Activated T-helper 1 cell treated with anti-CD3 and anti-CD28 coated beads, Interleukin-12 subunit alpha, Interleukin-12 subunit beta, Interleukin-2, Interleukin-4 antibody, amounts not matched to agents 30 ng/mL and 10 ng/mL and 1 ng/mL, durations not matched to agents 14 hours and 24 hours and 36 hours (primary cell): Measurements from ENCODE around the gene IQCN. TPM values are rescaled to one million over a fixed set of nuclear protein-coding genes. Genes with fewer than 3 reads are reported as not detected.
A peak's percentile ranks its signal among the peaks of the same experiment; 100 is the strongest.
"Not testable (repeated sequence)": the region's sequence is repeated elsewhere in the genome, so short reads cannot be mapped to it uniquely, and the experiment has no call there.

ENCODE experiments used
- DNase-seq: peaks from one replicate; pipeline ENCODE4 v3.0.0; 2021; ENCODE audit warnings: low spot score
- H3K27ac Mint-ChIP-seq: one replicate; pipeline ENCODE4 v1.8.0; 2021; ENCODE audit warnings: mild to moderate bottlenecking, mixed read lengths
- H3K27me3 Mint-ChIP-seq: one replicate; pipeline ENCODE4 v1.8.0; 2022; ENCODE audit warnings: mild to moderate bottlenecking, moderate library complexity, mixed read lengths; ENCODE audit not compliant: insufficient read depth
- H3K36me3 Mint-ChIP-seq: one replicate; pipeline ENCODE4 v1.8.0; 2021; ENCODE audit warnings: low read depth, mixed read lengths
- H3K4me1 Mint-ChIP-seq: one replicate; pipeline ENCODE4 v1.8.0; 2021; ENCODE audit warnings: low read depth, mixed read lengths
- H3K4me3 Mint-ChIP-seq: one replicate; pipeline ENCODE4 v1.8.0; 2021; ENCODE audit warnings: mild to moderate bottlenecking, moderate library complexity, mixed read lengths
- H3K9me3 Mint-ChIP-seq: one replicate; pipeline ENCODE4 v1.8.0; 2021; ENCODE audit warnings: mixed read lengths
- intact Hi-C: fragments of 100-400 bp; cut with micrococcal nuclease; formaldehyde crosslinking; loops from one replicate; pipeline ENCODE4 v1.15.1; 2024
- total RNA-seq: library from RNA; stranded (reverse); gene quantifications from 2 replicates; pipeline ENCODE4 v1.2.3, GENCODE V29; 2022

Gene IQCN
- total RNA-seq, 1 donor from 2014 or later: 2.8 TPM

- Mint-ChIP-seq H3K36me3 (no peaks in the 10 kb centered on the region), H3K4me1 (no peaks in the 10 kb centered on the region), H3K27ac (no peak overlapping the region), H3K9me3 (no peaks in the 10 kb centered on the region), H3K27me3 (peaks cover 8% of the 10 kb centered on the region), H3K4me3 (no peak overlapping the region)
- intact Hi-C loops: no loop called here
- no peak for DNase-seq
These were observed 57.5 kb downstream of the IQCN start for GRCh38 chr19:18216789-18217188.

GRCh38 chr19:18214779-18215433 lies 59.3 kb downstream of the IQCN start:
- no peak for DNase-seq
- Mint-ChIP-seq H3K27me3 (peaks cover 9% of the 10 kb centered on the region), H3K4me1 (no peaks in the 10 kb centered on the region), H3K4me3 (no peak overlapping the region), H3K27ac (no peak overlapping the region), H3K36me3 (no peaks in the 10 kb centered on the region), H3K9me3 (no peaks in the 10 kb centered on the region)
- intact Hi-C loops: no loop called here

- H3K9me3 Mint-ChIP-seq: no peaks in the 10 kb centered on the region
- H3K4me3 Mint-ChIP-seq: no peak overlapping the region
- H3K27ac Mint-ChIP-seq: no peak overlapping the region
- intact Hi-C loops: no loop called here
- no peaks in the 10 kb centered on the region for H3K36me3 Mint-ChIP-seq
- H3K4me1 Mint-ChIP-seq: no peaks in the 10 kb centered on the region
- DNase-seq: no peak
- peaks cover 11% of the 10 kb centered on the region for H3K27me3 Mint-ChIP-seq
These were observed 62.6 kb downstream of the IQCN start for GRCh38 chr19:18211683-18212082.

- H3K4me3 Mint-ChIP-seq, H3K4me1 Mint-ChIP-seq, H3K9me3 Mint-ChIP-seq, H3K36me3 Mint-ChIP-seq, intact Hi-C loops, DNase-seq, H3K27ac Mint-ChIP-seq: not testable (repeated sequence)
- peaks cover 11% of the 10 kb centered on the region for H3K27me3 Mint-ChIP-seq
These were observed 64.3 kb downstream of the IQCN start for GRCh38 chr19:18209912-18210311.

- peak; percentile 34 for DNase-seq
- Mint-ChIP-seq H3K36me3 (no peaks in the 10 kb centered on the region), H3K27ac (no peak overlapping the region), H3K27me3 (peaks cover 9% of the 10 kb centered on the region), H3K4me3 (no peak overlapping the region), H3K4me1 (peaks cover 8% of the 10 kb centered on the region), H3K9me3 (no peaks in the 10 kb centered on the region)
- intact Hi-C loops: loop anchor here (1.0 kb wide), 2 partner anchors 43 to 202 kb away; no protein-coding TSS in a partner anchor
These were observed 65.9 kb downstream of the IQCN start for GRCh38 chr19:18208098-18208951.

Other genes with a start within 250 kb of the IQCN start
- gene IL12RB1, start 187.5 kb downstream of the IQCN start, total RNA-seq: 44.5 and 47.5 TPM in 2 replicates
- gene MAST3, start 176.7 kb downstream of the IQCN start, total RNA-seq: 16.5 and 17.6 TPM in 2 replicates
- 14.7 and 15.6 TPM in 2 replicates for gene PIK3R2, start 121.3 kb downstream of the IQCN start, total RNA-seq
- gene IFI30, start 100.6 kb downstream of the IQCN start, total RNA-seq: 45.3 and 49.9 TPM in 2 replicates
- gene MPV17L2, start 81.2 kb downstream of the IQCN start, total RNA-seq: 19.2 and 23.3 TPM in 2 replicates
- 7.2 and 11.0 TPM in 2 replicates for gene RAB3A, start 70.4 kb downstream of the IQCN start, total RNA-seq
- not detected in 2 replicates for gene PDE4C, start 48.0 kb downstream of the IQCN start, total RNA-seq
- 431 and 455 TPM in 2 replicates for gene JUND, start 7.2 kb upstream of the IQCN start, total RNA-seq
- 198 and 200 TPM in 2 replicates for gene LSM4, start 48.6 kb upstream of the IQCN start, total RNA-seq
- 17.9 and 21.5 TPM in 2 replicates for gene PGPEP1, start 66.1 kb upstream of the IQCN start, total RNA-seq
- not detected in 2 replicates for gene GDF15, start 111.7 kb upstream of the IQCN start, total RNA-seq
- not detected in 2 replicates for gene LRRC25, start 123.2 kb upstream of the IQCN start, total RNA-seq
- gene SSBP4, start 144.9 kb upstream of the IQCN start, total RNA-seq: 135 and 141 TPM in 2 replicates
- gene ISYNA1, start 163.7 kb upstream of the IQCN start, total RNA-seq: 9.0 and 10.7 TPM in 2 replicates
- gene ELL, start 247.6 kb upstream of the IQCN start, total RNA-seq: 23.6 and 24.1 TPM in 2 replicates